Loucy (cell line): ENCODE measurements around the gene PARD3B.

Source experiments
- CTCF ChIP-seq: fragments of 200-600 bp; sonication (generic); conservative IDR thresholded peaks from 2 replicates; pipeline ENCODE4 v1.5.1; 2014; ENCODE audit warnings: mild to moderate bottlenecking, antibody characterized with exemption, low read length
- EZH2phosphoT487 ChIP-seq: fragments of 200-600 bp; IDR thresholded peaks from 2 replicates; pipeline ENCODE4 v1.6.1; 2018; ENCODE audit warnings: antibody characterized with exemption, mild to moderate bottlenecking, moderate library complexity, borderline replicate concordance

GRCh38 chr2:204550751-204551511 lies 5.7 kb downstream of the PARD3B start:
- no peak for TF ChIP-seq CTCF
- TF ChIP-seq EZH2phosphoT487: no peak
